ENCODE measurements around the gene MON1A.
"Not testable (repeated sequence)": the region's sequence is repeated elsewhere in the genome, so short reads cannot be mapped to it uniquely, and the experiment has no call there.

Gene MON1A

GRCh38 chr3:49910409-49911123 lies 19.0 kb downstream of the MON1A start:
- H3K27me3 ChIP-seq (ENCODE audit: insufficient read depth, poor library complexity, severe bottlenecking) = no peaks in the 10 kb centered on the region
- no peaks in the 10 kb centered on the region; the same call in 1 of the 2 replicates for H3K36me3 ChIP-seq (ENCODE audit: low read depth)
- H3K4me3 ChIP-seq (ENCODE audit: severe bottlenecking) = no peak overlapping the region
- ATAC-seq (ENCODE audit: low read depth) (no peak), DNase-seq (ENCODE audit: low spot score) (no peak)
- H3K9me3 ChIP-seq (ENCODE audit: severe bottlenecking) = no peaks in the 10 kb centered on the region
- no peak for TF ChIP-seq CTCF (IDR thresholded peaks at IDR 0.05; ENCODE audit: poor library complexity, severe bottlenecking)
- peaks cover 11% of the 10 kb centered on the region for H3K4me1 ChIP-seq (ENCODE audit: insufficient read depth, poor library complexity, severe bottlenecking)
- no peak overlapping the region for H3K27ac ChIP-seq (ENCODE audit: poor library complexity, severe bottlenecking)

GRCh38 chr3:49908373-49909199 lies 21.0 kb downstream of the MON1A start:
- no peaks in the 10 kb centered on the region; the same call in 1 of the 2 replicates for H3K36me3 ChIP-seq (ENCODE audit: low read depth)
- no peaks in the 10 kb centered on the region for H3K27me3 ChIP-seq (ENCODE audit: insufficient read depth, poor library complexity, severe bottlenecking)
- DNase-seq (ENCODE audit: low spot score) (no peak), ATAC-seq (ENCODE audit: low read depth) (no peak)
- no peak overlapping the region for H3K4me3 ChIP-seq (ENCODE audit: severe bottlenecking)
- no peak for TF ChIP-seq CTCF (IDR thresholded peaks at IDR 0.05; ENCODE audit: poor library complexity, severe bottlenecking)
- no peaks in the 10 kb centered on the region for H3K9me3 ChIP-seq (ENCODE audit: severe bottlenecking)
- H3K27ac ChIP-seq (ENCODE audit: poor library complexity, severe bottlenecking) = no peak overlapping the region
- H3K4me1 ChIP-seq (ENCODE audit: insufficient read depth, poor library complexity, severe bottlenecking) = peaks cover 24% of the 10 kb centered on the region

GRCh38 chr3:49906073-49906743 lies 23.4 kb downstream of the MON1A start:
- no peaks in the 10 kb centered on the region for H3K9me3 ChIP-seq (ENCODE audit: severe bottlenecking)
- H3K4me1 ChIP-seq (ENCODE audit: insufficient read depth, poor library complexity, severe bottlenecking) = peaks cover 24% of the 10 kb centered on the region
- H3K4me3 ChIP-seq (ENCODE audit: severe bottlenecking) = peak overlapping the region; percentile 10
- no peak for DNase-seq (ENCODE audit: low spot score)
- H3K36me3 ChIP-seq (ENCODE audit: low read depth) = peaks cover 15% of the 10 kb centered on the region
- H3K27me3 ChIP-seq (ENCODE audit: insufficient read depth, poor library complexity, severe bottlenecking) = no peaks in the 10 kb centered on the region
- H3K27ac ChIP-seq (ENCODE audit: poor library complexity, severe bottlenecking) = peak overlapping the region; percentile 98
- ATAC-seq (ENCODE audit: low read depth) = peak; percentile 26
- peak; percentile 91 for TF ChIP-seq CTCF (IDR thresholded peaks at IDR 0.05; ENCODE audit: poor library complexity, severe bottlenecking)

- not testable (repeated sequence) for H3K27me3 ChIP-seq (ENCODE audit: insufficient read depth, poor library complexity, severe bottlenecking); ATAC-seq (ENCODE audit: low read depth); H3K9me3 ChIP-seq (ENCODE audit: severe bottlenecking); H3K4me3 ChIP-seq (ENCODE audit: severe bottlenecking); DNase-seq (ENCODE audit: low spot score)
- peaks cover 33% of the 10 kb centered on the region for H3K4me1 ChIP-seq (ENCODE audit: insufficient read depth, poor library complexity, severe bottlenecking)
- peak overlapping the region; percentile 98 for H3K27ac ChIP-seq (ENCODE audit: poor library complexity, severe bottlenecking)
- peaks cover 28% of the 10 kb centered on the region for H3K36me3 ChIP-seq (ENCODE audit: low read depth)
These were observed 25.2 kb downstream of the MON1A start for GRCh38 chr3:49904448-49904847.
